Colonic mucosa (tissue), 4 donors: ENCODE measurements around the gene ARHGAP42. TPM values are rescaled to one million over a fixed set of nuclear protein-coding genes. Genes with fewer than 3 reads are reported as not detected.
A peak's percentile ranks its signal among the peaks of the same experiment; 100 is the strongest.

Experiments used
- DNase-seq: peaks from one replicate; pipeline ENCODE4 v3.0.0-alpha.2; 2020
- H3K27ac ChIP-seq: fragments of 200-600 bp; one replicate; pipeline ENCODE4 v1.8.0; 2021
- H3K27me3 ChIP-seq: fragments of 200-600 bp; one replicate; pipeline ENCODE4 v1.8.0; 2021
- H3K36me3 ChIP-seq: fragments of 200-600 bp; one replicate; pipeline ENCODE4 v1.8.0; 2021
- H3K4me1 ChIP-seq: fragments of 200-600 bp; one replicate; pipeline ENCODE4 v1.8.0; 2021; ENCODE audit warnings: mild to moderate bottlenecking
- H3K4me3 ChIP-seq: fragments of 200-600 bp; one replicate; pipeline ENCODE4 v1.8.0; 2021
- H3K9ac ChIP-seq, 2 donors: one replicate each; pipeline ENCODE4 v1.7.0; 2013; ENCODE audit warnings: control low read depth in 2 of 2, low read depth in 2 of 2, low read length in 2 of 2
- H3K9me3 ChIP-seq: fragments of 200-600 bp; one replicate; pipeline ENCODE4 v1.8.0; 2021
- CTCF ChIP-seq: fragments of 200-600 bp; IDR thresholded peaks from one replicate; pipeline ENCODE4 v1.8.0; 2022; ENCODE audit warnings: antibody characterized with exemption, mild to moderate bottlenecking
- intact Hi-C: fragments of 100-400 bp; cut with DNase I; formaldehyde crosslinking; loops from one replicate; pipeline ENCODE4 v1.14.1; 2022
- total RNA-seq, 2 donors: library from RNA; stranded (reverse); fragmentation: NEBNext Ultra II Directional in 1 of 2; extraction: Animal tissue kit (Norgen Biotek cat#: 25700) in 1 of 2; gene quantifications; one replicate each; pipeline ENCODE4 v1.2.1, GENCODE V29; 2021
- donor health status: healthy.
- donor health status: DM: no; HTN: no; CAD: no.
- donor health status: DM: no; HTN: no; CAD: no.

Gene ARHGAP42
- total RNA-seq, 2 donors from 2014 or later = 13.4 to 15.9 TPM

- Histone ChIP-seq H3K9me3 (no peaks in the 10 kb centered on the region), H3K27me3 (no peaks in the 10 kb centered on the region), H3K36me3 (no peaks in the 10 kb centered on the region), H3K27ac (no peak overlapping the region), H3K9ac (no peak overlapping the region), H3K4me3 (peak overlapping the region; percentile 3), H3K4me1 (peaks cover 3% of the 10 kb centered on the region)
- no peak for TF ChIP-seq CTCF
- intact Hi-C loops = no loop called here
- no peak for DNase-seq
Measured at GRCh38 chr11:100920593-100920992, 233.5 kb downstream of the ARHGAP42 start.

GRCh38 chr11:100922121-100922520 lies 235.0 kb downstream of the ARHGAP42 start:
- DNase-seq = no peak
- no peak overlapping the region for H3K9ac ChIP-seq
- TF ChIP-seq CTCF = no peak
- no peaks in the 10 kb centered on the region for H3K27me3 ChIP-seq
- H3K4me1 ChIP-seq = peaks cover 3% of the 10 kb centered on the region
- H3K9me3 ChIP-seq = no peaks in the 10 kb centered on the region
- H3K4me3 ChIP-seq = no peak overlapping the region
- no peaks in the 10 kb centered on the region for H3K36me3 ChIP-seq
- intact Hi-C loops = no loop called here
- H3K27ac ChIP-seq = no peak overlapping the region

GRCh38 chr11:100923555-100923954 lies 236.5 kb downstream of the ARHGAP42 start:
- intact Hi-C loops = no loop called here
- Histone ChIP-seq H3K36me3 (no peaks in the 10 kb centered on the region), H3K4me1 (peaks cover 3% of the 10 kb centered on the region), H3K27ac (no peak overlapping the region), H3K27me3 (no peaks in the 10 kb centered on the region), H3K4me3 (no peak overlapping the region), H3K9ac (no peak overlapping the region), H3K9me3 (no peaks in the 10 kb centered on the region)
- TF ChIP-seq CTCF = no peak
- DNase-seq = no peak

GRCh38 chr11:100925935-100926334 lies 238.8 kb downstream of the ARHGAP42 start:
- H3K9ac ChIP-seq = no peak overlapping the region
- intact Hi-C loops = no loop called here
- TF ChIP-seq CTCF = no peak
- no peaks in the 10 kb centered on the region for H3K9me3 ChIP-seq
- DNase-seq = no peak
- H3K27me3 ChIP-seq = no peaks in the 10 kb centered on the region
- H3K27ac ChIP-seq = no peak overlapping the region
- no peaks in the 10 kb centered on the region for H3K36me3 ChIP-seq
- H3K4me1 ChIP-seq = no peaks in the 10 kb centered on the region
- H3K4me3 ChIP-seq = no peak overlapping the region

GRCh38 chr11:100927579-100927978 lies 240.5 kb downstream of the ARHGAP42 start:
- Histone ChIP-seq H3K4me1 (no peaks in the 10 kb centered on the region), H3K9me3 (no peaks in the 10 kb centered on the region), H3K9ac (no peak overlapping the region), H3K27me3 (no peaks in the 10 kb centered on the region), H3K27ac (no peak overlapping the region), H3K4me3 (no peak overlapping the region), H3K36me3 (no peaks in the 10 kb centered on the region)
- intact Hi-C loops = no loop called here
- no peak for TF ChIP-seq CTCF
- no peak for DNase-seq

- intact Hi-C loops = no loop called here
- no peak for TF ChIP-seq CTCF
- no peak for DNase-seq
Measured at GRCh38 chr11:100928426-100928825, 241.3 kb downstream of the ARHGAP42 start.

More at GRCh38 chr11:100928426-100928825, 241.3 kb downstream of the ARHGAP42 start:
- Histone ChIP-seq H3K4me3 (no peak overlapping the region), H3K4me1 (no peaks in the 10 kb centered on the region), H3K9ac (no peak overlapping the region), H3K27me3 (no peaks in the 10 kb centered on the region), H3K9me3 (no peaks in the 10 kb centered on the region), H3K27ac (no peak overlapping the region), H3K36me3 (no peaks in the 10 kb centered on the region)
